ENCODE results near the gene UNC5CL.

Gene UNC5CL

GRCh38 chr6:40999569-40999968, 39.5 kb downstream of the UNC5CL start:
- no peak for DNase-seq (ENCODE audit: low read depth)
- TF ChIP-seq, protein P1, sequence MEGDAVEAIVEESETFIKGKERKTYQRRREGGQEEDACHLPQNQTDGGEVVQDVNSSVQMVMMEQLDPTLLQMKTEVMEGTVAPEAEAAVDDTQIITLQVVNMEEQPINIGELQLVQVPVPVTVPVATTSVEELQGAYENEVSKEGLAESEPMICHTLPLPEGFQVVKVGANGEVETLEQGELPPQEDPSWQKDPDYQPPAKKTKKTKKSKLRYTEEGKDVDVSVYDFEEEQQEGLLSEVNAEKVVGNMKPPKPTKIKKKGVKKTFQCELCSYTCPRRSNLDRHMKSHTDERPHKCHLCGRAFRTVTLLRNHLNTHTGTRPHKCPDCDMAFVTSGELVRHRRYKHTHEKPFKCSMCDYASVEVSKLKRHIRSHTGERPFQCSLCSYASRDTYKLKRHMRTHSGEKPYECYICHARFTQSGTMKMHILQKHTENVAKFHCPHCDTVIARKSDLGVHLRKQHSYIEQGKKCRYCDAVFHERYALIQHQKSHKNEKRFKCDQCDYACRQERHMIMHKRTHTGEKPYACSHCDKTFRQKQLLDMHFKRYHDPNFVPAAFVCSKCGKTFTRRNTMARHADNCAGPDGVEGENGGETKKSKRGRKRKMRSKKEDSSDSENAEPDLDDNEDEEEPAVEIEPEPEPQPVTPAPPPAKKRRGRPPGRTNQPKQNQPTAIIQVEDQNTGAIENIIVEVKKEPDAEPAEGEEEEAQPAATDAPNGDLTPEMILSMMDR (IDR thresholded peaks at IDR 0.05; ENCODE audit: control insufficient read depth, extremely low read depth, insufficient read depth), result peak; percentile 39
- no peak overlapping the region for H3K4me3 ChIP-seq (ENCODE audit: low read depth, low read length)

- no peak overlapping the region for H3K4me3 ChIP-seq (ENCODE audit: low read depth, low read length)
- DNase-seq (ENCODE audit: low read depth), result no peak
- TF ChIP-seq, protein P1 (IDR thresholded peaks at IDR 0.05; ENCODE audit: control insufficient read depth, extremely low read depth, insufficient read depth), result no peak
Observed at GRCh38 chr6:40998661-40999060, 40.4 kb downstream of the UNC5CL start.

DNA sequence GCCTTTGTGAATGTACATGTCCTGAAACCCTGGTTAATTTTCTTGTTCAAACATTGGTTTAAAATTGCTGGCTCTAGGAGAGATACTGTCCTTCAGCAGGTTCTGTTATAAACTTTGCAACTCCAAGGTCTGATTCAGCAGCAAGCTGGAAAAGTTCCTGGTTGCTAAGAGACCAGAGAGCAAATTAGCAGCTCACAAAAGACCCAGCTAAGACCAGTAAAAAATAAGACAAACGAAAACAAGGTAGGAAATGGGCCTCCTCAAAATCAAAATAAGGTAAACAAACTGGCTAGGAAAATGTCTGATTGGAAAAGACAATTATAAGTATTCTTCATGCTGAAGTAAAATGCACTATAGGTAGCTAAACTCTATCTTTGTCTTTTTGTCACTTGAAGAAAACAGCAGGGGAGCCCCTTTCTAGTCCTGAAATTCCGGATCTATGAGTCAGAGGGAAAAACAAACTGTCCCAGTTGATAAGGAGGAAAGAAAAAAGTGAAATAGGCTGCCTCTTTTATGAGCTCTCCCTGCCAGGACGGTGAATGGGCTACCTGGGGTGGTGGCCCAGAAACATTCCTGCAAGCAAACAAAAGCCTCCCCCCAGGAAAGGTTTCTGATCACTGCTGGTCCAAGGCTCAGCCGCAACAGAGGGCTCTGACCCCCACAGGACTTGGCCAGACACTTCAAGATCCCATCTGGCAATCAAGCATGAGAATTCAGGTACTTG, 41.6 kb downstream of the UNC5CL start:
- TF ChIP-seq, protein P1 (IDR thresholded peaks at IDR 0.05; ENCODE audit: control insufficient read depth, extremely low read depth, insufficient read depth), result no peak
- DNase-seq (ENCODE audit: low read depth), result peak; percentile 79
- peak overlapping the region; percentile 16; the same call in 1 of the 2 replicates for H3K4me3 ChIP-seq (ENCODE audit: low read depth, low read length)

- H3K4me3 ChIP-seq (ENCODE audit: low read depth, low read length), result peak overlapping the region; percentile 1; the same call in 1 of the 2 replicates
- TF ChIP-seq, protein P1 (IDR thresholded peaks at IDR 0.05; ENCODE audit: control insufficient read depth, extremely low read depth, insufficient read depth), result no peak
- peak; percentile 47 for DNase-seq (ENCODE audit: low read depth)
Observed at GRCh38 chr6:40996591-40997233, 42.3 kb downstream of the UNC5CL start.

- no peak overlapping the region for H3K4me3 ChIP-seq (ENCODE audit: low read depth, low read length)
- no peak for DNase-seq (ENCODE audit: low read depth)
- TF ChIP-seq, protein P1 (IDR thresholded peaks at IDR 0.05; ENCODE audit: control insufficient read depth, extremely low read depth, insufficient read depth), result no peak
Observed at GRCh38 chr6:40992746-40993145, 46.3 kb downstream of the UNC5CL start.

- TF ChIP-seq, protein P1 (IDR thresholded peaks at IDR 0.05; ENCODE audit: control insufficient read depth, extremely low read depth, insufficient read depth), result no peak
- no peak overlapping the region for H3K4me3 ChIP-seq (ENCODE audit: low read depth, low read length)
- no peak for DNase-seq (ENCODE audit: low read depth)
Observed at GRCh38 chr6:40990301-40990700, 48.7 kb downstream of the UNC5CL start.

Data from LNCaP clone FGC (cell line).